Skeletal muscle tissue (tissue), 4 donors: ENCODE data around the gene KCNN3. TPM values are rescaled to one million over a fixed set of nuclear protein-coding genes. Genes with fewer than 3 reads are reported as not detected.
A peak's percentile ranks its signal among the peaks of the same experiment; 100 is the strongest.

Experiments
- H3K27ac ChIP-seq: one replicate; pipeline ENCODE4 v1.7.0; 2013; ENCODE audit warnings: mild to moderate bottlenecking, low read depth, low read length, inconsistent platforms
- H3K27me3 ChIP-seq, 3 donors: one replicate each; pipeline ENCODE4 v1.7.0; 2013; ENCODE audit warnings: low read length in 3 of 3; ENCODE audit not compliant: control insufficient read depth in 3 of 3, insufficient read depth in 3 of 3
- H3K36me3 ChIP-seq, 3 donors: one replicate each; pipeline ENCODE4 v1.7.0; 2013; ENCODE audit warnings: low read length in 3 of 3; ENCODE audit not compliant: control insufficient read depth in 3 of 3, insufficient read depth in 3 of 3
- H3K4me1 ChIP-seq, 3 donors: one replicate each; pipeline ENCODE4 v1.7.0; 2013; ENCODE audit warnings: low read length in 3 of 3, mild to moderate bottlenecking in 3 of 3; ENCODE audit not compliant: control insufficient read depth in 3 of 3, insufficient read depth in 3 of 3
- H3K4me3 ChIP-seq, 3 donors: one replicate each; pipeline ENCODE4 v1.7.0; 2013; ENCODE audit warnings: low read length in 3 of 3
- H3K9ac ChIP-seq, 3 donors: one replicate each; pipeline ENCODE4 v1.7.0; 2013; ENCODE audit warnings: low read length in 3 of 3, mild to moderate bottlenecking in 3 of 3, moderate library complexity in 2 of 3, low read depth in 1 of 3
- H3K9me3 ChIP-seq, 3 donors: one replicate each; pipeline ENCODE4 v1.7.0; 2013; ENCODE audit warnings: low read length in 3 of 3; ENCODE audit not compliant: control insufficient read depth in 3 of 3
- total RNA-seq: library from RNA; depleted of rRNA; stranded (reverse); fragments of >200 nt; gene quantifications from one replicate; pipeline ENCODE4 v1.2.3, GENCODE V29; 2014
- donor health status: Osteomylitis.

Gene KCNN3
- total RNA-seq, 1 donor from 2014 or later: 3.7 TPM

- Histone ChIP-seq H3K9me3 (no peaks in the 10 kb centered on the region), H3K4me1 (peaks cover 7 to 19% (median 9%) of the 10 kb centered on the region in 3 donors)
Measured at GRCh38 chr1:154778275-154778674, 91.8 kb downstream of the KCNN3 start.

GRCh38 chr1:154777781-154778180, 92.3 kb downstream of the KCNN3 start:
- Histone ChIP-seq H3K36me3 (peaks cover 0 to 3% (median 0%) of the 10 kb centered on the region in 3 donors), H3K9me3 (no peaks in the 10 kb centered on the region), H3K27ac (no peak overlapping the region), H3K27me3 (no peaks in the 10 kb centered on the region), H3K9ac (no peak overlapping the region), H3K4me3 (no peak overlapping the region), H3K4me1 (peaks cover 11 to 23% (median 13%) of the 10 kb centered on the region in 3 donors)

More at GRCh38 chr1:154778275-154778674, 91.8 kb downstream of the KCNN3 start:
- Histone ChIP-seq H3K36me3 (peaks cover 0 to 3% (median 0%) of the 10 kb centered on the region in 3 donors), H3K27ac (no peak overlapping the region), H3K4me3 (no peak overlapping the region), H3K27me3 (no peaks in the 10 kb centered on the region), H3K9ac (no peak overlapping the region)

- Histone ChIP-seq H3K27ac (no peak overlapping the region), H3K4me1 (peaks cover 11 to 23% (median 13%) of the 10 kb centered on the region in 3 donors), H3K9me3 (no peaks in the 10 kb centered on the region), H3K9ac (no peak overlapping the region), H3K27me3 (no peaks in the 10 kb centered on the region), H3K4me3 (no peak overlapping the region), H3K36me3 (peaks cover 0 to 5% (median 0%) of the 10 kb centered on the region in 3 donors)
Measured at GRCh38 chr1:154777154-154777553, 92.9 kb downstream of the KCNN3 start.

GRCh38 chr1:154775621-154776605, 94.2 kb downstream of the KCNN3 start:
- Histone ChIP-seq H3K9ac (no peak overlapping the region), H3K4me3 (no peak overlapping the region), H3K4me1 (peaks cover 11 to 23% (median 13%) of the 10 kb centered on the region in 3 donors), H3K27me3 (no peaks in the 10 kb centered on the region), H3K27ac (no peak overlapping the region), H3K9me3 (no peaks in the 10 kb centered on the region), H3K36me3 (peaks cover 0 to 14% (median 2%) of the 10 kb centered on the region in 3 donors)

- peaks cover 0 to 21% (median 2%) of the 10 kb centered on the region in 3 donors for H3K36me3 ChIP-seq
- H3K4me3 ChIP-seq: no peak overlapping the region
- H3K4me1 ChIP-seq: peaks cover 11 to 25% (median 13%) of the 10 kb centered on the region in 3 donors
- no peaks in the 10 kb centered on the region for H3K27me3 ChIP-seq
- H3K9me3 ChIP-seq: no peaks in the 10 kb centered on the region
- no peak overlapping the region for H3K27ac ChIP-seq
- H3K9ac ChIP-seq: no peak overlapping the region
Measured at GRCh38 chr1:154774175-154774855, 95.8 kb downstream of the KCNN3 start.

DNA sequence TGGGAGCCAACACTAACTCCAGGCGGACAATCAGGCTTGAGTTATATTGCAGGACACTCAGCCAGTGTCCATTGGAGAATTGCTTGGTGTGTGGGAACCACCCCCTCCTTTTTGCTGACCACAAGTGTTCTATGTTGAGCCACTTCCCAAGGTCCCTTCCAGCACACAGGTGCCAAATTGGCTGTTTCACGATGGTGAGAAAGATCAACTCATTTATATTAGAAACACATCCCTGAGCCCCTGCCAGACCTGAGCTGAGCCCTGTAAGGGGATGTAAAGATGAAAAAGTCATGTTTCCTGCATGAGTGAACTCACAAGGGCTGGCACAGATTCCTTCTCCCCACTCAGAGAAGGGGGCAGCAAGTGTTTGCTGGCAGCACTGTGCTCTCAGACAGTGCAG, 96.5 kb downstream of the KCNN3 start:
- no peak overlapping the region for H3K4me3 ChIP-seq
- H3K27ac ChIP-seq: no peak overlapping the region
- H3K4me1 ChIP-seq: peaks cover 13 to 33% (median 14%) of the 10 kb centered on the region in 3 donors
- H3K9me3 ChIP-seq: no peaks in the 10 kb centered on the region
- no peaks in the 10 kb centered on the region for H3K27me3 ChIP-seq
- peak overlapping the region in 1 of 3 donors; percentile 8 for H3K9ac ChIP-seq
- peaks cover 0 to 21% (median 2%) of the 10 kb centered on the region in 3 donors for H3K36me3 ChIP-seq

DNA sequence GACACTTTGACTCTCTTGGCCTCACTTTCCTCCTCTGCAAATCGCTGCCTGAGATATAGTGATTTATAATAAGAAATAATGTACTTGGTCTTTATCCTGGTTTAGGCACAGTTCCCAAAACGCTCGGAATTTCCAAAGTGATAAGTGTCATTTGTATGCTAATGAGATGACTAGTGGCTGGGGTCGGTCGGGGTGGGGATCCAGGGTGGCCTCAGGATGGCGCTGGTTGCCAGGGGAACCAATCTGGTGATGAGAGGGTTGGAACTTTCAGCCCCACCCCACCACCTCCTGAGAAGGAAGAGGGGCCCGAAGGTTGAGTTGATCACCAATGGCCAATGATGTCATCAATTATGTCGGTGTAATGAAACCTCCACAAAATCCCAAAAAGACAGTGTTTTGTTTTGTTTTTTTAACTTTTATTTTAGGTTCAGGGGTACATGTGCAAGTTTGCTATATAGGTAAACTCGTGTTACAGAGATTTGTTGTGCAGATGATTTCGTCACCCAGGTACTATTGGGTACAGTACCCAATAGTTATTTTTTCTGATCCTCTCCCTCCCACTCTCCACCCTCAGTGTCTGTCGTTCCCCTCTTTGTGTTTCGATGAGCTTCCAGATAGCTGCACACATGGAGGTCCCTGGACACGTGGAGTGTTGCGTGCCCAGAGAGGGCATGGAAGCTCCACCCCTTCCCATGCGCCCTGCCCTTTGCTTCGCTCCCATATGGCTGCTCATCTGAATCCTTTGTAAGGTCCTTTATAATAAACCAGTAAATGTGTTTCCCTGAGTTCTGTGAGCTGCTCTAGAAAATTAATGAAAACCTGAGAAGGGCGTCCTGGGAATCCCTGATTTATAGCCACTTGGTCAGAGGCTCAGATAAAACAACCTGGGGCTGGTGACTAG, 97.2 kb downstream of the KCNN3 start:
- no peaks in the 10 kb centered on the region for H3K9me3 ChIP-seq
- peak overlapping the region in 1 of 3 donors; percentile 8 for H3K9ac ChIP-seq
- peaks cover 0 to 21% (median 2%) of the 10 kb centered on the region in 3 donors for H3K36me3 ChIP-seq
- no peaks in the 10 kb centered on the region for H3K27me3 ChIP-seq
- peaks cover 19 to 40% (median 21%) of the 10 kb centered on the region in 3 donors for H3K4me1 ChIP-seq
- no peak overlapping the region for H3K27ac ChIP-seq
- H3K4me3 ChIP-seq: no peak overlapping the region

DNA sequence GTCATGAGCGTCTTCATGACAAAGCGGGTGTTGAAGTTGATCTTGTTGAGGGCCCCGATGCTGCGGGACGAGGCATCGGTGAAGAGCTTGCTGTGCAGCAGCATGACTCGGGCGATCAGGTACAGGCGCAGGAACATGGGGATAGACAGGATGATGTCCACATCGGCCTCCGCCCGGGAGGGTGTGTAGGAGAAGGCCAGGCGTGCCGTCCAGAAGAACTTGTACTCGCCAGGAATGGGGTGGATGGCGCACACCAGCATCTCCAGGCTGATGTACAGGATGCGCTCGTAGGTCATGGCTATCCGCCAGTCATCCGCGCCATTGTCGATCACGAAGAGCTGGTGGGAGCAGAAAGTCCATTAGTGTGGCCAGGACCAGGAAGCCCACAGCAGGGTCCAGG, 98.0 kb downstream of the KCNN3 start:
- Histone ChIP-seq H3K9me3 (no peaks in the 10 kb centered on the region), H3K36me3 (peaks cover 0 to 18% (median 2%) of the 10 kb centered on the region in 3 donors), H3K27ac (no peak overlapping the region), H3K4me3 (no peak overlapping the region), H3K27me3 (no peaks in the 10 kb centered on the region), H3K4me1 (peaks cover 24 to 46% (median 25%) of the 10 kb centered on the region in 3 donors), H3K9ac (no peak overlapping the region)

DNA sequence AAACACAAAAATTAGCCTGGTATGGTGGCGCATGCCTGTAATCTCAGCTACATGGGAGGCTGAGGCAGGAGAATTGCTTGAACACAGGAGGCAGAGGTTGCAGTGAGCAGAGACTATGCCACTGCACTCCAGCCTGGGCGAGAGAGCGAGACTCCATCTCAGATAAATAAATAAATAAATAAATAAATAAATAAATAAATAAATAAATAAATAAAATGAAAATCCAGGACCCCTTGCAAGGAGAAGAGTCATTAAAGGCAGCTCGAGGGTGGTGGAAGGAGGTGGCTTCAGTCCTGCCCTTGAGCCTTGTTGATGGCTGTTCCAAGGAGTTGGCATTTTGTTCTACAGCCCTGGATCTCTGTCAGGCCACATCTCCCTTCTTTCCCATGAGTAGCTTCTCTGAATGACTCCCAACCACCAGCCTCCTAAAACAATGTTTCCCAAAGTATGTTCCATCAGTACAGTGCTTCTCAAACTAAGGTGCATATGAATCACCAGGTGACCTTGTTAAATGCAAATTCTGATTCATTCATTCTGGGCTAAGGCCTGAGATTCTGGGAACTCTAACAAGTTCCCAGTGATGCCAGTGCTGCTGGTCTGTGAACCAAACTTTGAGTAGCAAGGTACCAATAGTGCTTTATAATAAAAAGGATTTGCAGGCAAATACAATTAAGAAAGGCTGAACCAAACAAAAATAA, 99.0 kb downstream of the KCNN3 start:
- H3K27ac ChIP-seq: no peak overlapping the region
- H3K27me3 ChIP-seq: no peaks in the 10 kb centered on the region
- no peak overlapping the region for H3K4me3 ChIP-seq
- peaks cover 24 to 46% (median 25%) of the 10 kb centered on the region in 3 donors for H3K4me1 ChIP-seq
- H3K36me3 ChIP-seq: peaks cover 0 to 18% (median 2%) of the 10 kb centered on the region in 3 donors
- no peak overlapping the region for H3K9ac ChIP-seq
- no peaks in the 10 kb centered on the region for H3K9me3 ChIP-seq
